Caco-2 (cell line): Measurements from ENCODE around the gene ILDR2. TPM values are rescaled to one million over a fixed set of nuclear protein-coding genes. Genes with fewer than 3 reads are reported as not detected.

Experiments used
- BruUV-seq: library from RNA; stranded (reverse); fragments of 400-500 nt; replicated peaks from 2 replicates; lab custom pipeline; 2021; lab: Mats Ljungman, UMichigan
- CTCF ChIA-PET: fragments of 300-600 bp; sonication (Branson Sonifier 250); formaldehyde crosslinking; loops from one replicate; lab custom pipeline; 2022; ENCODE audit warnings: antibody characterized with exemption; lab: Charles Lee
- POLR2A ChIA-PET: fragments of 300-600 bp; sonication (Branson Sonifier 250); formaldehyde crosslinking; loops from one replicate; lab custom pipeline; 2022; ENCODE audit warnings: antibody characterized with exemption; lab: Charles Lee
- DNase-seq, 2 experiments: peaks; one replicate each; pipeline versions ENCODE4 v3.0.0 to v3.0.0-alpha.2; 2020 to 2022
- H3K27me3 ChIP-seq: replicated peaks from 2 replicates; pipeline ENCODE4 v1.6.0; 2011; ENCODE audit warnings: low read length; ENCODE audit not compliant: control insufficient read depth, insufficient read depth
- H3K36me3 ChIP-seq: 2 replicates; pipeline ENCODE4 v1.5.1; 2011; ENCODE audit warnings: low read length; ENCODE audit not compliant: control insufficient read depth, insufficient read depth
- H3K4me1 ChIP-seq: fragments of 250-450 bp; sonication (Bioruptor Pico); 2 replicates; pipeline ENCODE4 v1.5.1; 2020; ENCODE audit warnings: mild to moderate bottlenecking
- H3K4me3 ChIP-seq: 2 replicates; pipeline ENCODE4 v1.5.1; 2011; ENCODE audit warnings: low read depth, mild to moderate bottlenecking, control low read depth, low read length
- H3K9me3 ChIP-seq: fragments of 250-450 bp; sonication (Bioruptor Pico); 2 replicates; pipeline ENCODE4 v1.5.1; 2020; ENCODE audit warnings: mild to moderate bottlenecking, moderate library complexity
- H3K27ac Mint-ChIP-seq: one replicate; pipeline ENCODE4 v1.8.0; 2022; ENCODE audit warnings: mixed read lengths; ENCODE audit not compliant: unreplicated experiment
- H3K27me3 Mint-ChIP-seq: one replicate; pipeline ENCODE4 v1.8.0; 2022; ENCODE audit warnings: mixed read lengths; ENCODE audit not compliant: insufficient read depth, unreplicated experiment
- H3K36me3 Mint-ChIP-seq: one replicate; pipeline ENCODE4 v1.8.0; 2022; ENCODE audit warnings: mild to moderate bottlenecking, mixed read lengths; ENCODE audit not compliant: insufficient read depth, unreplicated experiment
- H3K4me1 Mint-ChIP-seq: one replicate; pipeline ENCODE4 v1.8.0; 2022; ENCODE audit warnings: low read depth, mixed read lengths; ENCODE audit not compliant: unreplicated experiment
- H3K4me3 Mint-ChIP-seq: one replicate; pipeline ENCODE4 v1.8.0; 2022; ENCODE audit warnings: mild to moderate bottlenecking, moderate library complexity, mixed read lengths; ENCODE audit not compliant: unreplicated experiment
- H3K9me3 Mint-ChIP-seq: one replicate; pipeline ENCODE4 v1.8.0; 2022; ENCODE audit warnings: mixed read lengths; ENCODE audit not compliant: unreplicated experiment
- CTCF ChIP-seq, 2 experiments: fragments of 200-600 bp in 1 of 2; IDR thresholded peaks; 1 replicate in 1 of 2; 2 replicates in 1 of 2; pipeline versions ENCODE4 v1.5.1 to v1.8.0; 2011 to 2022; ENCODE audit warnings: antibody characterized with exemption in 1 of 2, control low read depth in 1 of 2, inconsistent platforms in 1 of 2, low read depth in 1 of 2, low read length in 1 of 2, mild to moderate bottlenecking in 1 of 2, moderate library complexity in 1 of 2; ENCODE audit not compliant: insufficient read depth in 1 of 2, severe bottlenecking in 1 of 2, unreplicated experiment in 1 of 2
- intact Hi-C: fragments of 100-400 bp; cut with micrococcal nuclease; formaldehyde crosslinking; loops from one replicate; pipeline ENCODE4 v1.10.0; 2022; ENCODE audit not compliant: unreplicated experiment
- total RNA-seq: library from RNA; stranded (reverse); gene quantifications from 2 replicates; pipeline ENCODE4 v1.2.3, GENCODE V29; 2022

ILDR2 gene
- total RNA-seq, 1 experiment from 2014 or later: 0.98 TPM

GRCh38 chr1:166981589-166981988 is 6.2 kb upstream of the ILDR2 start:
- Mint-ChIP-seq H3K4me3 (no peak overlapping the region), H3K36me3 (no peaks in the 10 kb centered on the region), H3K9me3 (no peaks in the 10 kb centered on the region), H3K4me1 (no peaks in the 10 kb centered on the region), H3K27ac (no peak overlapping the region), H3K27me3 (peaks cover 20% of the 10 kb centered on the region)
- Histone ChIP-seq H3K4me1 (no peaks in the 10 kb centered on the region), H3K9me3 (no peaks in the 10 kb centered on the region), H3K27me3 (no peaks in the 10 kb centered on the region), H3K4me3 (no peak overlapping the region), H3K36me3 (no peaks in the 10 kb centered on the region)
- no peak for TF ChIP-seq CTCF (IDR thresholded peaks at IDR 0.05; ENCODE audit: insufficient read depth in 1 of 2, low read depth in 1 of 2, low read length in 1 of 2, severe bottlenecking in 1 of 2, unreplicated experiment in 1 of 2)
- ChIA-PET CTCF (no interaction called here), POLR2A (no interaction called here)
- no TSS peak for BruUV-seq
- no peak for DNase-seq
- intact Hi-C loops: no loop called here

DNA sequence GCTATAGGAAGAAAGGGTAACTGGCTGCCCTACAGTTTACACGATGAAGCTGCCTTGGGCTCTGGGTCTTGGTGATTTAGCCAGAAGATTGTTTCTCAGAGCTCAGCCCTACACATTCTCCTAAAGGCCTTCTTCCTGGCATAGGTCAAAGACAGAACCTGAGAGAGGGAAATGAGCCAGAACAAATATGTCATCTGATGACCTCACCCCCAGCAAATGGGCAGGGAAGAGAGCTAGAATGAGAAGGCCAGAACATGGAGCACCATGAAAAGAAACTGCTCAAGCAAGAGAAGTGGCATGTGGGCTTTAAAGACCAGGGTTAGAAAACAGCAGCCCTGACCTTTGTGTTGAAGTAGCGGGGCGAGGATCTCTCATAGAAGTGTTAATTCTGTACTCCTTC is 5.5 kb upstream of the ILDR2 start:
- no peak overlapping the region for H3K4me3 ChIP-seq
- H3K36me3 Mint-ChIP-seq: no peaks in the 10 kb centered on the region
- intact Hi-C loops: no loop called here
- ChIA-PET CTCF (no interaction called here), POLR2A (no interaction called here)
- H3K9me3 Mint-ChIP-seq: no peaks in the 10 kb centered on the region
- H3K4me1 Mint-ChIP-seq: no peaks in the 10 kb centered on the region
- H3K9me3 ChIP-seq: no peaks in the 10 kb centered on the region
- BruUV-seq: no TSS peak
- no peak for DNase-seq
- H3K27me3 Mint-ChIP-seq: peaks cover 20% of the 10 kb centered on the region
- H3K4me3 Mint-ChIP-seq: no peak overlapping the region
- H3K36me3 ChIP-seq: no peaks in the 10 kb centered on the region
- H3K27ac Mint-ChIP-seq: no peak overlapping the region
- H3K27me3 ChIP-seq: no peaks in the 10 kb centered on the region; the same call in 1 of the 2 replicates
- no peaks in the 10 kb centered on the region for H3K4me1 ChIP-seq
- TF ChIP-seq CTCF (IDR thresholded peaks at IDR 0.05; ENCODE audit: insufficient read depth in 1 of 2, low read depth in 1 of 2, low read length in 1 of 2, severe bottlenecking in 1 of 2, unreplicated experiment in 1 of 2): no peak

DNA sequence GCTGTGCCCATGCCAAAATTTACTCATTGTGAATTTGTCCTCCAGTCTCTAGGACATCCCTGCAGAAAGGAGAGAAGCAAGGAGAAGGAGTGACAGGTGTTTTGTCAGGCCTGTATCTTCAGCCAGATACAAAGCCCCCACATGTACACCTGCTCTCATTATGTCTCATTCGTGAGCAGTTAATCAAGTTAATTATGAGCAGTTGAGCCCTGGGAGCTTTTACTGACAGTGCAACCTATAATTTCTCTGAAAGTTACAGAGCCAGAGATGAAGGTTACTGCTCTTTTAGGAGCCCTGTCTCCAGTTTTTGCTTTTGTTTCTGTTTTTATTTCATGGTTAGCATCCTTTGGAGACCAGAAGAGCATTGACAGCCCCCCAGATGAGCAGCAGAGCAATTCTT is 5.0 kb upstream of the ILDR2 start:
- Mint-ChIP-seq H3K27ac (no peak overlapping the region), H3K4me1 (no peaks in the 10 kb centered on the region), H3K9me3 (no peaks in the 10 kb centered on the region), H3K4me3 (no peak overlapping the region), H3K36me3 (no peaks in the 10 kb centered on the region), H3K27me3 (peaks cover 18% of the 10 kb centered on the region)
- Histone ChIP-seq H3K4me3 (no peak overlapping the region), H3K9me3 (no peaks in the 10 kb centered on the region), H3K27me3 (no peaks in the 10 kb centered on the region; the same call in 1 of the 2 replicates), H3K4me1 (no peaks in the 10 kb centered on the region), H3K36me3 (no peaks in the 10 kb centered on the region)
- intact Hi-C loops: no loop called here
- ChIA-PET POLR2A (no interaction called here), CTCF (no interaction called here)
- no TSS peak for BruUV-seq
- DNase-seq: no peak
- TF ChIP-seq CTCF (IDR thresholded peaks at IDR 0.05; ENCODE audit: insufficient read depth in 1 of 2, low read depth in 1 of 2, low read length in 1 of 2, severe bottlenecking in 1 of 2, unreplicated experiment in 1 of 2): no peak
